Neural cell (in vitro differentiated cells): ENCODE data around the gene SLFN11.

Source experiments
- EP300 ChIP-seq: fragments of 450-650 bp; conservative IDR thresholded peaks from 2 replicates; pipeline ENCODE4 v1.6.1; 2014; ENCODE audit warnings: antibody characterized with exemption, mild to moderate bottlenecking, moderate library complexity; ENCODE audit not compliant: poor library complexity, severe bottlenecking
- MXI1 ChIP-seq: fragments of 450-650 bp; conservative IDR thresholded peaks from 2 replicates; pipeline ENCODE4 v1.6.1; 2014; ENCODE audit warnings: antibody characterized with exemption, mild to moderate bottlenecking; ENCODE audit not compliant: poor library complexity, severe bottlenecking
- POLR2AphosphoS5 ChIP-seq: IDR thresholded peaks from 2 replicates; pipeline ENCODE4 v1.6.1; 2012
- TF ChIP-seq, protein P1 (sequence below): fragments of 450-650 bp; IDR thresholded peaks from 2 replicates; pipeline ENCODE4 v1.5.1; 2014; ENCODE audit warnings: antibody characterized with exemption, mild to moderate bottlenecking, moderate library complexity; ENCODE audit not compliant: poor library complexity, severe bottlenecking
- TF ChIP-seq, protein P2 (sequence below): IDR thresholded peaks from 2 replicates; pipeline ENCODE4 v1.6.1; 2012; ENCODE audit warnings: borderline replicate concordance

- TF ChIP-seq, protein P1, sequence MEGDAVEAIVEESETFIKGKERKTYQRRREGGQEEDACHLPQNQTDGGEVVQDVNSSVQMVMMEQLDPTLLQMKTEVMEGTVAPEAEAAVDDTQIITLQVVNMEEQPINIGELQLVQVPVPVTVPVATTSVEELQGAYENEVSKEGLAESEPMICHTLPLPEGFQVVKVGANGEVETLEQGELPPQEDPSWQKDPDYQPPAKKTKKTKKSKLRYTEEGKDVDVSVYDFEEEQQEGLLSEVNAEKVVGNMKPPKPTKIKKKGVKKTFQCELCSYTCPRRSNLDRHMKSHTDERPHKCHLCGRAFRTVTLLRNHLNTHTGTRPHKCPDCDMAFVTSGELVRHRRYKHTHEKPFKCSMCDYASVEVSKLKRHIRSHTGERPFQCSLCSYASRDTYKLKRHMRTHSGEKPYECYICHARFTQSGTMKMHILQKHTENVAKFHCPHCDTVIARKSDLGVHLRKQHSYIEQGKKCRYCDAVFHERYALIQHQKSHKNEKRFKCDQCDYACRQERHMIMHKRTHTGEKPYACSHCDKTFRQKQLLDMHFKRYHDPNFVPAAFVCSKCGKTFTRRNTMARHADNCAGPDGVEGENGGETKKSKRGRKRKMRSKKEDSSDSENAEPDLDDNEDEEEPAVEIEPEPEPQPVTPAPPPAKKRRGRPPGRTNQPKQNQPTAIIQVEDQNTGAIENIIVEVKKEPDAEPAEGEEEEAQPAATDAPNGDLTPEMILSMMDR: no peak
- no peak for TF ChIP-seq MXI1
- TF ChIP-seq, protein P2, sequence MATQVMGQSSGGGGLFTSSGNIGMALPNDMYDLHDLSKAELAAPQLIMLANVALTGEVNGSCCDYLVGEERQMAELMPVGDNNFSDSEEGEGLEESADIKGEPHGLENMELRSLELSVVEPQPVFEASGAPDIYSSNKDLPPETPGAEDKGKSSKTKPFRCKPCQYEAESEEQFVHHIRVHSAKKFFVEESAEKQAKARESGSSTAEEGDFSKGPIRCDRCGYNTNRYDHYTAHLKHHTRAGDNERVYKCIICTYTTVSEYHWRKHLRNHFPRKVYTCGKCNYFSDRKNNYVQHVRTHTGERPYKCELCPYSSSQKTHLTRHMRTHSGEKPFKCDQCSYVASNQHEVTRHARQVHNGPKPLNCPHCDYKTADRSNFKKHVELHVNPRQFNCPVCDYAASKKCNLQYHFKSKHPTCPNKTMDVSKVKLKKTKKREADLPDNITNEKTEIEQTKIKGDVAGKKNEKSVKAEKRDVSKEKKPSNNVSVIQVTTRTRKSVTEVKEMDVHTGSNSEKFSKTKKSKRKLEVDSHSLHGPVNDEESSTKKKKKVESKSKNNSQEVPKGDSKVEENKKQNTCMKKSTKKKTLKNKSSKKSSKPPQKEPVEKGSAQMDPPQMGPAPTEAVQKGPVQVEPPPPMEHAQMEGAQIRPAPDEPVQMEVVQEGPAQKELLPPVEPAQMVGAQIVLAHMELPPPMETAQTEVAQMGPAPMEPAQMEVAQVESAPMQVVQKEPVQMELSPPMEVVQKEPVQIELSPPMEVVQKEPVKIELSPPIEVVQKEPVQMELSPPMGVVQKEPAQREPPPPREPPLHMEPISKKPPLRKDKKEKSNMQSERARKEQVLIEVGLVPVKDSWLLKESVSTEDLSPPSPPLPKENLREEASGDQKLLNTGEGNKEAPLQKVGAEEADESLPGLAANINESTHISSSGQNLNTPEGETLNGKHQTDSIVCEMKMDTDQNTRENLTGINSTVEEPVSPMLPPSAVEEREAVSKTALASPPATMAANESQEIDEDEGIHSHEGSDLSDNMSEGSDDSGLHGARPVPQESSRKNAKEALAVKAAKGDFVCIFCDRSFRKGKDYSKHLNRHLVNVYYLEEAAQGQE: no peak
- TF ChIP-seq POLR2AphosphoS5: no peak
- no peak for TF ChIP-seq EP300
Observed at GRCh38 chr17:35416659-35417058, 43.2 kb upstream of the SLFN11 start.
